Peyer's patch (tissue), 4 donors: ENCODE results near the gene ICE1. TPM values are rescaled to one million over a fixed set of nuclear protein-coding genes. Genes with fewer than 3 reads are reported as not detected.
"Not testable (repeated sequence)": the region's sequence is repeated elsewhere in the genome, so short reads cannot be mapped to it uniquely, and the experiment has no call there.

Experiments used
- DNase-seq, 3 donors: peaks; one replicate each; pipeline ENCODE4 v3.0.0-alpha.2; 2017 to 2019
- H3K27ac ChIP-seq, 4 donors: fragments of 200-600 bp; sonication (generic); one replicate each; pipeline ENCODE4 v1.5.1; 2016 to 2019
- H3K27me3 ChIP-seq, 2 donors: fragments of 200-600 bp; sonication (generic); one replicate each; pipeline ENCODE4 v1.5.1; 2019
- H3K36me3 ChIP-seq, 3 donors: fragments of 200-600 bp; sonication (generic); one replicate each; pipeline ENCODE4 v1.5.1; 2016 to 2019
- H3K4me1 ChIP-seq, 4 donors: fragments of 200-600 bp; sonication (generic); one replicate each; pipeline ENCODE4 v1.5.1; 2016 to 2019
- H3K4me3 ChIP-seq, 4 donors: fragments of 200-600 bp; sonication (generic); 1 replicate in 3 of 4; 2 replicates in 1 of 4; pipeline ENCODE4 v1.5.1; 2016 to 2019; ENCODE audit warnings: mild to moderate bottlenecking in 1 of 4
- H3K9me3 ChIP-seq, 4 donors: fragments of 200-600 bp; sonication (generic); one replicate each; pipeline ENCODE4 v1.5.1; 2016 to 2019; ENCODE audit warnings: mild to moderate bottlenecking in 1 of 4
- CTCF ChIP-seq, 6 experiments: fragments of 450-650 bp in 4 of 6; fragments of 200-600 bp in 2 of 6; sonication (generic) in 1 of 6; IDR thresholded peaks; one replicate each; pipeline ENCODE4 v1.5.1; 2017 to 2019; ENCODE audit warnings: antibody characterized with exemption in 6 of 6, mild to moderate bottlenecking in 3 of 6, moderate library complexity in 1 of 6
- POLR2A ChIP-seq, 2 donors: fragments of 450-650 bp; IDR thresholded peaks; one replicate each; pipeline ENCODE4 v1.5.1; 2017; ENCODE audit warnings: antibody characterized with exemption in 2 of 2, mild to moderate bottlenecking in 2 of 2, moderate library complexity in 2 of 2
- total RNA-seq, 4 donors: library from RNA; depleted of rRNA; stranded (reverse); fragments of >200 nt; gene quantifications; one replicate each; pipeline ENCODE4 v1.1.0, GENCODE V29; 2016

ICE1 gene
- total RNA-seq, 4 donors from 2014 or later, result 21.8 to 55.3 (median 24.9) TPM

GRCh38 chr5:5511904-5512416, 89.5 kb downstream of the ICE1 start:
- no peaks in the 10 kb centered on the region for H3K9me3 ChIP-seq
- no peak for TF ChIP-seq POLR2A (IDR thresholded peaks at IDR 0.05)
- no peak for TF ChIP-seq CTCF (IDR thresholded peaks at IDR 0.05)
- no peaks in the 10 kb centered on the region for H3K4me1 ChIP-seq
- no peak overlapping the region for H3K4me3 ChIP-seq
- DNase-seq, result no peak
- no peaks in the 10 kb centered on the region for H3K36me3 ChIP-seq
- no peaks in the 10 kb centered on the region for H3K27me3 ChIP-seq
- no peak overlapping the region for H3K27ac ChIP-seq

GRCh38 chr5:5512543-5512942, 90.1 kb downstream of the ICE1 start:
- no peaks in the 10 kb centered on the region for H3K4me1 ChIP-seq
- no peak for DNase-seq
- no peaks in the 10 kb centered on the region for H3K9me3 ChIP-seq
- H3K36me3 ChIP-seq, result no peaks in the 10 kb centered on the region
- H3K27me3 ChIP-seq, result no peaks in the 10 kb centered on the region
- H3K4me3 ChIP-seq, result no peak overlapping the region
- TF ChIP-seq CTCF (IDR thresholded peaks at IDR 0.05) (no peak), POLR2A (IDR thresholded peaks at IDR 0.05) (no peak)
- H3K27ac ChIP-seq, result no peak overlapping the region

GRCh38 chr5:5520622-5521021, 98.1 kb downstream of the ICE1 start:
- H3K4me1 ChIP-seq, H3K9me3 ChIP-seq, H3K36me3 ChIP-seq, H3K27me3 ChIP-seq, DNase-seq, H3K4me3 ChIP-seq, H3K27ac ChIP-seq: not testable (repeated sequence)

GRCh38 chr5:5521029-5521428, 98.6 kb downstream of the ICE1 start:
- Histone ChIP-seq H3K4me3 (no peak overlapping the region), H3K9me3 (no peaks in the 10 kb centered on the region), H3K27me3 (no peaks in the 10 kb centered on the region), H3K4me1 (no peaks in the 10 kb centered on the region), H3K36me3 (no peaks in the 10 kb centered on the region), H3K27ac (no peak overlapping the region)
- DNase-seq, result no peak
- TF ChIP-seq CTCF (IDR thresholded peaks at IDR 0.05), result no peak
- no peak for TF ChIP-seq POLR2A (IDR thresholded peaks at IDR 0.05)

- Histone ChIP-seq H3K4me3 (no peak overlapping the region), H3K27me3 (no peaks in the 10 kb centered on the region), H3K9me3 (no peaks in the 10 kb centered on the region), H3K27ac (no peak overlapping the region), H3K36me3 (no peaks in the 10 kb centered on the region), H3K4me1 (no peaks in the 10 kb centered on the region)
- TF ChIP-seq POLR2A (IDR thresholded peaks at IDR 0.05), result no peak
- DNase-seq, result no peak
Measured at GRCh38 chr5:5521478-5521877, 99.0 kb downstream of the ICE1 start.

GRCh38 chr5:5522336-5522735, 99.9 kb downstream of the ICE1 start:
- no peaks in the 10 kb centered on the region for H3K9me3 ChIP-seq
- H3K27me3 ChIP-seq, result no peaks in the 10 kb centered on the region
- no peak overlapping the region for H3K27ac ChIP-seq
- TF ChIP-seq CTCF (IDR thresholded peaks at IDR 0.05) (no peak), POLR2A (IDR thresholded peaks at IDR 0.05) (no peak)
- no peak for DNase-seq
- H3K36me3 ChIP-seq, result no peaks in the 10 kb centered on the region
- no peak overlapping the region for H3K4me3 ChIP-seq
- no peaks in the 10 kb centered on the region for H3K4me1 ChIP-seq

- no peak for TF ChIP-seq POLR2A (IDR thresholded peaks at IDR 0.05)
- no peak for TF ChIP-seq CTCF (IDR thresholded peaks at IDR 0.05)
- Histone ChIP-seq H3K4me3 (no peak overlapping the region), H3K4me1 (no peaks in the 10 kb centered on the region), H3K27me3 (no peaks in the 10 kb centered on the region), H3K9me3 (no peaks in the 10 kb centered on the region), H3K36me3 (no peaks in the 10 kb centered on the region), H3K27ac (no peak overlapping the region)
- no peak for DNase-seq
Measured at GRCh38 chr5:5523066-5523505, 100.6 kb downstream of the ICE1 start.
